Ramos (cell line): ENCODE results near the gene PAX9.

Source experiments
- in situ Hi-C: fragments of 300-500 bp; cut with MboI; formaldehyde crosslinking; loops from one replicate; pipeline ENCODE4 v1.14.3; 2022; ENCODE audit warnings: low sequenced_read_pairs; ENCODE audit not compliant: unreplicated experiment

The PAX9 gene

DNA sequence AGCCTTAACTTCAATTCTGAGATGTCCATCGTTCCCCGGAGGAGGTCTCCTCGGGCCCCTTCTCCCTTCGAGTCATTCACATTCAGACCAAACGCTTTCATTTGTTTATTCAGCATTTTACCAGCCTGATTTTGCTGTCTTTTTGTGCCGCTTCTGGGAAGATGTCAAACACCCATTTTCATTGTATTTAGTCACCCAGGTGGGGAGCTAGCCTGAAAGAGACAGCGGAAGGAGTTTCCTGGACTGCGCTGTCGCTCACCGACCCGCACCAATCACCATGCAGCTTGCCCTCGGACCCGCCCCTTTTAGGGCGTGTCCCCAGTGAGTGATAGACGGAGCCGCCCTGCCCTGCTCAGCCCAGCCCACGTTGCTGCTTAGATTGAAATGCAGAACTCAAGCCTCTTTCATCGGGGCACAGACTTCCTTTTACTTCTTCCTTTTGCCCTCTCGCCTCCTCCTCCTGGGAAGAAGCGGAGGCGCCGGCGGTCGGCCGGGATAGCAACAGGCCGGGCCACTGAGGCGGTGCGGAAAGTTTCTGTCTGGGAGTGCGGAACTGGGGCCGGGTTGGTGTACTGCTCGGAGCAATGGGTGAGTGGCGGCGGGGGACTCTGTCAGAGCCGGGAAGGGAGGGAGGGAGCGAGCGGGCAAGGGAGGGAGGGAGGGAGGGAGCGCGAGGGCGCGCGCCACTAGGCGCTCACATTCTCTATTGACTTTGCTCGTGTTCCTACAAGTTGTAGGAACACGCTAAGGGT is at the start of gene PAX9:
PAX9 (plus strand) TSS at position 355 of the 752 bp plus-strand sequence; CDS start at position 585, 230 bp downstream.
- in situ Hi-C loops, result no loop called here

DNA sequence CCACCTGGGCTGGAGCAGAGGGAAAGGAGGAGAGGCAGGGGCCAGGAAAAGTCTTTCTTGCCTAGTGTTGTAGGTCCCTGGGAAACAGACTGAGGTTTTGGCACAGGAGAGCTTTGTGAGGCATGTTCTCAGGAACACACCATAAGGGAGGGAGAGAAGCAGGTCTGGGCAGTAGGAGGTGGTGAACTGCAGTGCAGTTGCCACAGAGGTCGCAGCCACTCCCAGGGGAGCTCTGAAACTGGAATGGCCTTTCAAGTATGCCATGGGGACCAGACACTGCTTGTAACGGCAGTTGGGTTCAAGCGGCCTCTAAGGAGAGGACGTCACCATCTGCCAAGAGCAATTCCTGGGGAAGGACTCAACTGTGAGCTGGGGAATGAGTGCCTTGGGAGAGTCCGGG is 43.8 kb upstream of the PAX9 start:
- in situ Hi-C loops, result no loop called here

DNA sequence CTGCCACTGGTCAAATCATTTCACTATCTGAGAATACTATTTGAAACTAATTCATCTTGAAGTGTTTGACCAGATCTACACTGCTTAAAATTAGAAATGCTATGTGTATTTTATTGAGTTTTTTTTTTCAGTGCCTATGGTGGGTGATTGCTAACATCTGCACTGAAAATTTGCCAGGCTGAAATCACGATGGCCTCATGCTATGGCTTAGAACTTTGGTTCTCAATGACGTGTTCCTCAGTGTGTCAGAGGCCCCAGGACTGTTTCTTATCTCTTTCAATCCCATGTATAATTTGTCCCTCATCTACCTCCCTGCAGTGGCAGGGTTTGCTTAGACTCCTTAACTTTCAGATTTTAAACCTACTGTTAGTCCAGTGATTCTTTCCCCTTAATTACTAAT is 43.0 kb upstream of the PAX9 start:
- in situ Hi-C loops, result no loop called here

DNA sequence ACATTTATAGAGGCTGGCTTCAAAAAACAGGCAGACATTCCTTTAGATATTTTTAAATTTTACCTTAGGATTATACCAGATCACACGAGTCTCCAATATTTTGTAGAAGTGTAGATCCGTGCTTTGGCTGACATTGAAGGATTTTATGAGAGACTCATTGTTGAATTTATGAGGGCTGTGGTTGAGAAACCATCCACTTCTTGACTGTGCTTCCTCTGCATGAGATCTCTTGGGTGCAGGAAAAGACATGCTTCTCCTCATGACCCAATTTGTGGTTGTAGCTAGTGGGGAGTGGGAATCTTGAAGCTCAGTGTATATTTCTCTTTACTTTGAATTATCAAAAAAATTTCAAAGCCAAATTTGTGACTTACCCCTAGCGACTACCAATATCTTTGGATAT is 42.5 kb upstream of the PAX9 start:
- in situ Hi-C loops, result no loop called here

DNA sequence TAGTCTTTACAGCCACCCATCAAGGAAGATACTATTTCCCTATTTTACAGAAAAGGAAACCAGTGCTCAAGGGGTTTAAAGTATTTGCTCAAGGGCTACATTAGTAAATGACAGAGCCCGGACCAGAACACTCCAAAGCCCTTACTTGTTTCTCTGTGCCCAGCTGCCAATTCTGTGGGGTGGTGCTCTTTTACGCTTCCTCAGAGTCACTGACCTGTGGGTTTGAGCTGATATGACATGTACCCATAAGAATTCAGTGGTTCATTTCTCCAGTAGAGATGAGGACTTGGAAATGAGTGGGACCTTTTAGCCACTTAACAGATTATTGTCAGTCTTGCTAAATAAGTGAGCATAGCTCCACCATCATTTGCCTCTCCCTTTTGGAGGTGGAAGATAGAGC is 41.8 kb upstream of the PAX9 start:
- in situ Hi-C loops, result no loop called here

DNA sequence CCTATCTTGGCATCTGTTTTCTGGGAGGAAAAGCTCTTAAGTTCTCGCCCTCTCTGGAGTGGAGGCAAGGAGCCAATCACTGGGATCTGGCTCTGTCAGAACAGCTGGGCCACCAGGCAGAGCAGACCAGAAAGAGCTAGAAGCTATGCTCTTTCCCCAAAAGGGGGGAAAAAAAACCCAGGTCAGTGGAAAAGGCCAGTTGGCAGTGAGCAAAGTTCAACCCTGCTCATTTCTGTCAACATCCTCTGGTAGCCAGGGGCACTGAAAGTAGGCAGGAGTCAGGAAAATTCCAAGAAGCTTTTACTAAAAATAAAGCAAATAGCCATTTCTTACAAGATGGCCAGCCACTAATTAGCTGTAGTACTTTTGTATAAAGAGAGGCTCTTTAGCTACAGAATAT is 36.6 kb upstream of the PAX9 start:
- in situ Hi-C loops, result no loop called here

DNA sequence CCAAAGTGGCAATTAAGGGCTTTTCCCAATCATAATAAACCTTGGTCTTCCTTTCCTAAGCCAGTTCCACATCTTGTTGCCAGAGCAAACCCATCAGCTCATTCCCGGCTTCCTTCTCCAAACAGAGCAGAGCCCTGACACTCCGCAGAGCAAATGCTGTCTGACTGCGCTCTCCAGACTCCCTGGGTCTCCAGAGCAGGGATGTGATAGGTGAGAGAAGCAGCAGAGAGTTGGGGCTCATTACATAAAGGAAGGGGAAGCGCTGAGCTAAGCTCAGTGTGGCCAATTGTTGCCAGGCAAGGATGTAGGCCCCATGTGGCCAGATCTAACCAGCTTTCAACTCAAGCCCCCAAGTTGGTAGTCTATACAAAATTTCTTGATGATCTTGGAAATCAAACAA is 36.2 kb upstream of the PAX9 start:
- in situ Hi-C loops, result no loop called here

DNA sequence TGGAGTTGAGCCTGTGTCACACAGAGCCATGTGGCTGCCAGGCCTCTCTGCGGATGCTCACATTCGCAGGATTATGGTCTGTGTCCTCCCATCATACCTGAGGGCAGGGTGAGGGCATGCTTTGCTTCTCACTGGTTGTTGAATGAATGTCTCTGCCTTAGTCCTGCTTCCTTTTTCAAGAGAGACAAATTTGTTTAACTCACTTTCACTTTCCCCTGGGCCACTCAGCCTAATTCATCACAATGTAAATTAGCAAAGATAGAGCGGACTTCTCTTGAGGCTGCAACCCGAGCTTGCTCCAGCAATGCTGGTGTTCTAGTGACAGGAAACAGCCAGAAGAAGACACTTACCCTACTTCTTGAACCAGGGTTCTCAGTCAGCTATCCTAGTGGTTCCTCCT is 35.5 kb upstream of the PAX9 start:
- in situ Hi-C loops, result no loop called here

DNA sequence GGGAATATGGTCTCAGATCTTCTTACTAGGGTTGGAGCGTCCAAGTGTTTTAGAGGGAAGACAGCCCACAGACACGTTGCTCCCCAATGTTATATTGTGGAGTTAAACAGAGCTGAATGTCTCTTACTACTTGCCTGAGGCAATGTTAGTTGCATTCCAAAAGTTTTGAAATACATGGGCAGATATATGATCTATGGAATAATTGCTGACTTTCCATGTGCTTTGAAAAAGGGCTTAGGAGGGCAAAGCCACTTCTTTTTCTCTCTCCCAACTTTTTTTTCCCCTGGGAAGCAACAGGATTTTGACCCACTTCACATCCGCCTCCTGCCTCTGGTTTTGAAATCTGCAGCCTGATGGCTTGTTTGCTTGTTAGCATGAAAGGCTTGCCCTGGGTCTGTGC is 33.7 kb upstream of the PAX9 start:
- in situ Hi-C loops, result no loop called here

DNA sequence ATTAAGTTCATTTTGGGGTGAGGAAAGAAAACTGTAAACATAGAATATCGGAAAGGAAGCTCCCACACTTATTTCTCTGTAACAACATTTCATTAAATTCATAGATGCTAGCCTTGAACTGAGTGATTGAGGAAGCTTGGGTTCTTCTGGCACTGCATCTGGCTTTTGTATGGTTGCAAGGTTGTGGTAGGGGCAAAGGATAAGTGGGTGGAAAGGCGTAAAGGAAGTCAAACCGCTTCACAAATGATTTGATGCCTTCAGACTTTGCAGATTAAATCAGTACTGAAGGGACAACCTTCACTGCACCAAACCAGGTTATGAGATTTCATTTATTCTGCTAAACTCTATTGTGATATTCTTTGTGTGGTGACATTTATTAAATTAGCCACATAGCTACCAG is 28.1 kb upstream of the PAX9 start:
- in situ Hi-C loops, result no loop called here

DNA sequence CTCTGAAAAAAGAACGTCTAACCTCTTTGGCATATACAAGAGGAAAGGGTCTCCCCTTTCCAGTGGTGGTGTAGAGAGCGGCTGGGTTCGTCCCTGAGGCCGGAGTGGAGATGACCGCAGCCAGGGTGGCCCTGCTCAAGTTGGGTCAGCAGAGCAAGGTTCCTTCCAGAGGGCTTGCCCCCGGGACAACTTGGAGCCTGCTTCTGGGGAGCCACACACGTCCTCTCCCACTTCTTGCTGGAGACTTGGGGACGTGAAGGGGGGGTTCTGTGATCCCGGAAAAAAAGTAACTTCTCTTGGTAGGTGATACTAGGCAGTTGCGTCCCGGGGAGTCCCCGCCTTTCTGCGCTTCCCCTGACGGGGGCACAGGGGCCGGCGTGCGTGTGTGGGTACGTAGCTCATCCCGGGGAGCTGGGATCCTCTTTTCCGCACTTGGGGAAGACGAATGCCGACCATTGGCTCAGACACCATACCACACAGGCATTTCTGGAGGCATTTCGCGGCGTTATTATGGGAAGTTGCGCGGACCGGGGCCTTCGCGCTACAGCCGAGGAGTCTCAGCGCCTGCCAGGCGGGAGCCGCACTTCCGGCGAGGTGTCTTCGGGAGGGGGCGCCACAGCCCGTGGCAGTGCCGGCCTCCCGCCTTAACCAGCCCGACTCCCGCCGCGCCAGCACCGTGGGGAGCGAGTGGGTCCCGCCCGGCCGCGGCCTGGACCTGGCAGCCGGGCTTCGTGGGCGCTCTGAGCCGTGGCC is 14.8 kb upstream of the PAX9 start:
- in situ Hi-C loops, result no loop called here

DNA sequence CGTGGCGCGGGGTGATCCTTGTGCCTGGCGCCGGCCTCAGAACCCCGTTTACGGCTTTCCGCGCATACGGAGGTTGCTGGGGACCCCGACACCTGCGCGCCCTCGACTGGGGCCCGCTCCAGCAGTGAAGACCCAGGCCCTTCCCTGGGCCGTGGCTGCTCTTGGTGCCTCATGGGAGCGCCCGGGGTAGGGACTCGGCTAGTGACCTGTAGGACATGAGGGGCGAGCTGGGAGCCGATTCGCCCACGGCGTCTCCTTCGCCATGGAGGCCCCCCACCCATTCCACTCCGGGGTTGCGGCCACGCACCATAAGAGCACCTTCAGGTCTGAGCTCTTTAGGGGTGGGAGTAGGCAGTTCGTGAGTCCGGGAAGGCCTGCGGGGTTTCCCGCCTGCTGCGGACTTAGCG is 14.2 kb upstream of the PAX9 start:
- in situ Hi-C loops, result no loop called here

DNA sequence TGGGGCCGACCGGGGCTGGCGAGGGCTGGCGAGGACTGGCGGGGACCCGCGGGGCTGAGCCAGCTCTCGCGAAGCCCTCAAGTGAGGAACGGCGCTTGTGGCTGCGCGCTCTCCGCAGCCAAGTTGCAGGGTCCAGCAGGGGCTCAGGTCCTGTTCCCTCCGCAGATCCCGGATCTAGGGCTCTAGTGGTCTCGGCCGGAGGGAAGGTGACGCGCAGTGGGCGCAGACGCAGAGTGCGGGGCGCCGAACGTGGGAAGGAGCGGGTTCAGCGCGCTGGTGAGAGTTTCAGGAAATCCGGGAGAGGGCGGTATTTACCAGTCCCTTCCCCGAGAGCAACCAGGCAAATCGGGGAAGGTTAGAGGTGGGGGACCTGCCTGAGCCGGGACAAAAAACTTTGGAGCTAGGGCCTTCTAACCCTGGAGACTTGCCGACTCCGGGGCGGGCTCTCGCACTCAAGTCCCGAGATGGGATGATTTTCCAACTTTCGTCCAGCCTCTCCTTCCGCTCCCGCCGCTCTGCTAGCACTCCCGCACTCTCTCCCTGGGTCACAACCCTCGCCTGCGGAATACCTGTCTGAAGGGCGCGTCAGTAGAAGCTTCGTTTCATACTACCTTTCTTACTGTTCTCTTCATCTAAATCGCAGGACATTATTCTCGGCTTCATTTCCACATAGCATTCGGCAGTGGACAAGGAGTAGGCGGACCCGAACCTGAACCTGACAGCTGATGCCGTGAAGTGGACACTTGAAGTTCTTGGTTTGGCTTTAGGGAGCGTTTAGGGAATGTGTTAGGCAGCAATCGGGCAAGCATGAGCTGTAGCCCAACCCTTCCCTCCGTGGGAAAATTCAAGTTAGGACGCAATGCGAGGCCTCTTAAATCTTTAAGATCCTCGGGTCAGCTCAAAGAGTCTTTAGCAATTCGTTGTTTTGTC is 13.6 kb upstream of the PAX9 start:
- in situ Hi-C loops, result no loop called here

DNA sequence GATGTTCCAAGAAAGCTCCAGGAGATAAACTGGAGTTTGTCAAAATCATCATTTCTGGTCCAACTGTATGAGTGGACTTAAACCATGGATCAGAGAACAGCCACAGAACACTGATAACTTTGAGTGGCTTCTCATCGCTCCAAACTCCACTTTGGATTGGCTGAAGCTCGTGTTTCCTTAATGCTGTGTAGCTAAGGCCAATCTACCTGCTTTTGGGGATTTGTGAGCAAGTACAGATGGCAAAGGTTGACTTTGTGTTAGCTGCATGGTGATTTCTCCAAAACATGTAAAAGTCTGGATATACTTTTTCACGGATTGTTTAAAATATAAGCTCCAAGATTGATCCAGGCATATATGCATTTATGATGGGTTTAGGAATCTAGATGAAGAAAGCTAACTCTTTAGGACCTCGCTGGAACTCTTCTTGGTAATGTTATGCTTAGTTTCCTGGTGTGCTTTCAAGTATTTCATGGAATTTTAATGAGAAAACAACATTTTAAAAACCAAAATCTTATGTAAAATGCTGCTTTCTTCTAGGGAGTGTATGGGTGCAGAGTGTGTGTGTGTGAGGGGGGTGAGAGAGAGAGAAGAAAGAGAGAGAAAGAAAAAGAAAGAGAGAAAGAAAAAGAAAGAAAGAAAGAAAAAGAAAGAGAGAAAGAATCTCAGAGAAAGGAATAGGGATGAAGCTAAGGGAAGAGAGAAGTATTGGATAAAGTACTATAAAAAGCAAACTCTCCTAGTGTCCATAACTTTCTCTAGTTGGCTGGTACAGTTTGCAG is 11.6 kb upstream of the PAX9 start:
- in situ Hi-C loops, result no loop called here

DNA sequence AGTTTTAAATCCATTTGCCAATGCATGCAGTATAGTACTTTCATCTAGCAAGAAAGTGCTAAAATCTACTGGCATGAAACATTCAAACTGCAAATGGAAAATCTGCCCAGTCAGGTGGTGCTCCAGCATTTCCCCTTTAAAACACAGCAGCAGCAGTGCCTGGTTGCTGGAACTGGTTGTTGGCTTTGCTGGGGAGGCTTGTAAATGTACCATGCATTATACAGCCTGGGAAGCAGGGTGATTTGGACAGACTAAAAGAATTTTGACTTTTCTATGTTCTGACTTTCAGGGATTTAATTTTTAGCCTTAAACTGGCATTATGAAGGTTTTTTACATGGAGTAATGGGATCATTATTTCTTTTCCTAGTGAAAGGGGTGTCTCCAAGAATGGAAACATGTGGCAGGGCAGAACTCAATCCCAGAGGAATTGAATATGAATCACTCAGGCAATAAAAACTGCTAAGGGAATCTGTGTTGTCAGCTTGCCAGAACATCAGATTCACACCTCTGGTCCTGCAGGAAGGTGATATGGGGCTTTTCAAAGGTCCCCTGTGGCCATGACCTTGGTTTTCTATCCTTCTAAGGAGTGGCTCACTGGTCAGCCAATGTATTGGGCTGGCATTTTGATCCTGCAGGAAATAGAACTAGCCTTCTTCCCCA is 9.0 kb upstream of the PAX9 start:
- in situ Hi-C loops, result no loop called here

DNA sequence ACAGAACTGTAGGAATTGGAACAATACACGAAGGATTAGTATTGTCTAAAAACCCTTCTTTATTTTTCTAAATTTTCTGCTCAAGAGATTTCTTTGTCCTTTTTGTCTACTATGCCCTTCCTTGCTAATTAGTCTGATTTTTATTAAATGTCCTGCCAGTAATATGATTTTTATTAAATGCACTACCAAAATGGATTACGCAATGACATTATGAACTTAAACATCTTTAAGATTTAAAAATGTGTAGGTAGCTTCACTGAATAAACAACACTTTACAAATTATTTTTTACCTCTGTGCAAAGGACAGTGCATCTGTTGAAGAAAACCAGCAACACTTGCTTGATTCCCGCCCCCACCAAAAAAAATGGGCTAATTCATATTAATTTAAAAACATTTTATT is 8.2 kb upstream of the PAX9 start:
- in situ Hi-C loops, result no loop called here

DNA sequence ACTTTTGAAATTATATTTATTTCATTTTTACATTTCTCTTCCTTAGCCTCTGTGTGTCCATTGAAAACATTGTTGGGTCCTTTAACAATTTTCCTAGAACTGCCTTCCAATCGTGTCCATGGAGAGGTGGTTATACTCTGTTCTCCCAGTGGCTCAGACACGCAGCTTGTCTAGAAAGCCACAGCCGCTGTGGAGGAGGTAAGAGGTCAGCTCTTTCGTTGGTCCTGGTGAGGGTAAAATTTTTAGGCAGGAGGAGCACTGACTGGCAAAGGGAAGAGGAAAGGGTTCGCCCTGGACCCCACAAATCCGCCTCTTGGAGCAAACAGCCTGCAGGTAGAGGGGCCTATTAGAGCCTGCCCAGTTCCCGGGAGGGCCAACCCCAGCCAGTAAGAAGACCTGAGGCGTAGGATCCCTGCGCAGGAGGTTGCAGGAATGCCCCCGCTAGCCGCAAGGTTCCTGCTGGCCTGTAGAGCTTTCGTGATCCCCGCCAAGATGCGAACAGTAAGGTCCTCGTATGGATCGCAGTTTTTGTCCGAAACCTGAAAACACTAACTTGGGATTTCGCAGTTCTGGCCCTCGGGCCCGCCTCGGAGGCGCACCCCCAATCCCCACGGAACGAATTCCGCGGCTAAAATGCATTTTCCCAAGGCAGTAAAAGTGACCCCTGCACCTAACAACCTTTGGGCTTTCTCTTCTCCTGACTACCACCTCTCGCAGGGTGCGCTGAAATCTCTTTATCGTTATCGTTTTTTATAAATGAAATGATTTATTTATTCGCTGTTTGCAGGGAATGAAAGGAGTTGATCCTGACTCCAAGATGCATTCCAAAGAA is 7.5 kb upstream of the PAX9 start:
- in situ Hi-C loops, result no loop called here

DNA sequence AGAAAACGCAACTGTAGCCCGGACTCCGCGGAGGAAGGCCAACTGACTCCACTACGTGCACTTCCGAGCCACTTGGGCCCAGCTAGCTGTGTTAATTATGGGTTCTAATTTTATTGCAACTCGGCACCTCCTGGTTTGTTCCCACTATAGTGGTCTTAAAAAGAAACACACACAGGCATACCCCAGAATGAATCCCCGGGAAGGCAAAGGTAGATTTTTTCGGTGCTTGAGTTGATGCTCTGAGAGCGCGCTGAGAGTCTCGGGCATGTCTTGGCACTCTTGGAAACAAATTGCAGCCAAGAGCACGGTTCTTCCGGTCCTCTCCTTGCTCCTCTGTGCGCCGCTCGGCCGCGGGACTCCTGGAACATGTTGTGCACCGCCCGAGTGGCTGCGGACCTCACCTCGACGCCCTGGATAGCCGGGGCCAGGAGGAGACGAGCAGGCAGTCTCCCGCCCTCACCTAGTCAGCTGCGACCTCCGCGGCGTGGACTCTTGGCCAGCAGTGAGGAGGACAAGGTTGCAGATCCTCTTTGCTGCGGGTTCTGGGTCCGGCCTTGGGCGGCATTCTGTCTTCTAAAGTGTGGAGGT is 6.8 kb upstream of the PAX9 start:
- in situ Hi-C loops, result no loop called here
